CD4-positive, alpha-beta T cell treated with Interferon alpha-2 for 1 hour (primary cell): ENCODE data around the gene DHFR2.
"Not testable (repeated sequence)": the region's sequence is repeated elsewhere in the genome, so short reads cannot be mapped to it uniquely, and the experiment has no call there.

ENCODE experiments used
- DNase-seq, 2 donors: peaks; one replicate each; pipeline ENCODE4 v3.0.0-alpha.2; 2020 to 2022

The DHFR2 gene

DNA sequence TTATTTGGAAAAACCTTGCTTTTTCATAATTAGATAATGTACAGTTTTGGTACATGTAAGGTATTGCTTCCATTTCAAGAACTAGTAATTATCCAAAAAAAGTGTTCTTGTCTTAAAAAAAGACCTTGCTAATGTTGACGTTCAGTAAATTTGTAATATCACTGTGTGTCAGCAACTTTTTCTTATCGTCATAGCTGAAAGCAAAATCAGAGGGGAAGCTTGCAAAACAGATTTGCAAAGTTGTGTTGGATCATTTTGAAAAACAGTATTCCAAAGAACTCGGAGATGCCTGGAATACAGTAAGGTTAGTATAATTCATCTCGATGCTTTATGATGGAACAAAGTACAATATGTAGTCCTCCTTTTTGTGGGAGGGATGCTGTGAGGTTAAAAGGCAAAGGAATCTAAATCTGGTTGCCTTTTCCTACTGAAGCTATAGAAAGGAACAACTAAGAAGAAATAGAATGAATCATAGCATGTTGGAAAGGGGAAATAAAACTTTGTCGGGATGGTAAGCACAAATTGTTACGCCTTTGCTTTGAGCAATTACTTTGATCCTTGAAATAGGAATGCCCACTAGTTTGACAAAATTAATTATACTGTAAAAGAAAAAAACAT lies 1.6 kb upstream of the DHFR2 start:
- DNase-seq = no peak

DNA sequence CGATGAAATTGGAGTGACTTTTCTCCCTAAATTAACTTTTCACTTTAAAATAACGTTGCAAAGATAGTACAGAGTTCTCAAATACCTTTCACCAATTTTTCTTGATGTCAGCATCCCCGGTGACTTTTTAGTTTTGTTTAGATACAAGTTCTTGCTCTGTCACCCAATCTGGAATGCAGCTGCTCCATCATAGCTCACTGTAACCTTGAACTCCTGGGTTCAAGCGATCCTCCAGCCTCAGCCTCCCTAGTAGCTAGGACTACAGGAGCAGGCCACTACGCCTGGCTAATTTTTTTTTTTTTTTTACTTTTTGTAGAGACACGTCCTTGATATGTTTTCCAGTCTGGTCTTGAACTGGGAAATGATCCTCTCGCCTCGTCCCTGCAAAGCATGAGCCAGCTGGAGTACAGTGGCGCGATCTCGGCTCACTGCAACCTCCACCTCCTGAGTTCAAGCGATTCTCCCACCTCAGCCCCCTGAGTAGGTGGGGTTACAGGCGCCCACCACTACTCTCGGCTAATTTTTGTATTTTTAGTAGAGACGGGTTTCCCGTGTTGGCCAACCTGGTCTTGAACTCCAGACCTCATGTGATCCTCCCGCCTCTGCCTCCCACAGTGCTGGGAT lies 892 bp upstream of the DHFR2 start:
- no peak for DNase-seq

DNA sequence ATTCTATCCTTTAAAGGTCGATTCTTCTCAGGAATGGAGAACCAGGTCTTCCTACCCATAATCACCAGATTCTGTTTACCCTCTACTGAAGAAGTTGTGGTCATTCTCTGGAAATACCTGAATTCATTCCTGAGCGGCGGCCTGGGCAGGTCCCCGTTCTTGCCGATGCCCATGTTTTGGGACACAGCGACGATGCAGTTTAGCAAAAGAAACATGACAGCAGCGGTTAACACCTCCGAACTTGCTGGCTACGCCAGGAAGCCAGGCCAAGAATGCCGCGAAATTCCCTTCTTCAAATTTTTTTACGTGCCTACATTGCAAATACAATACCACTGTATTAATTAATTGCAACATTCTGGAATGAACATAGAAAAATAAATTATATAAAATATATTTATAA lies 1.4 kb downstream of the DHFR2 start:
- DNase-seq = no peak

DNA sequence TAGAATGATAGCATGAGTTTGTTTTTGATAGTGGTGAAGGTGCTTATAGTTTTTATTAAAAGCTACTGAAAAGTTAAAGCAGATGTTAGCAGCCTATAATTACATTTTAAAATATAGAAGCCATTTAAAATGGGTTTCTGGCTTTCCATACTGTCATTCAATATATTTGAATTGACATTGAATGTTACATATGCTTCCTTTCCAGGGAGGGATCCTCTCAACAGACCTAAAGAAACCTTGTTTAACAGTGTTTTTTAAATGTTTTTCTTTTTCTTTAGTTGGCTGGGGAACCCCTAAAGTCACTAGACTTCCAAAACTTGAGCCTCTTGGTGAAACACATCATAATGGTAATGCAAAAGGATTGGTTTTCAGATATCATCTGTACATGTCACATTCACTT lies 12.2 kb downstream of the DHFR2 start:
- DNase-seq = no peak

DNA sequence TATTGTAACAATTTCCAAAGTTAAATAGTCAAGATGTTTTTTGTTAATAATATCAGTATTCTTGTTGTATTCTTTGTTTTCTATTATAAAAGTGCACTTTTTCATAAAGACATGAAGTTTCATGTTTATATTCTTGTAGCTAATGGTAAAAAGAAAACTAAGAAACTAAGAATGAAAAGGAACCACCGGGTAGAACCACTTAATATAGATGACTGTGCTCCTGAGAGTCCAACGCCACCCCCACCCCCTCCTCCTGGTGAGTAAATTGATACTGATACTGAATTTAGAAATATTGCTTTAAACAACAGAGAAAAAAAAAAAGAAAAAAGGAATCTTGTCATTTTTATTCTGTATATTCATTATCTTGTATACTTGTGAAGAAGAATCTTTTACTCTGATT lies 13.4 kb downstream of the DHFR2 start:
- DNase-seq = no peak

DNA sequence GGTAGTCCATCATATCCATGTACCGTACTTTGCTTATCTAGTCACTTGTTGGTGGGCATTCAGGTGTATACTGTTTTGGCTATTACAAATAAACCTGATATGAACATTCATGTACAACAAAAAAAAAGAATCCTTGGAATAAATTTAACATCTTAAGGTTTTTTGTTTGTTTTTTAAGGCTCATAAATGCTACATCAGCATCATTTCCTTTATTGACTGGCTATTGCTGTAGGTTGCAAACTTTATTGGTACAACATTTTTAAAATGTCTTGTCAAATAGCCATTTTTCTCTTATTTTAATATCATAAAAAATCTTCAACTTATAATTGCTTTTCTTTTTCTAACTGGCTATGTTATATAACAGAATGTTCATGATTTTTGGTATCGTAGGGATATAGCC lies 16.2 kb downstream of the DHFR2 start:
- no peak for DNase-seq

DNA sequence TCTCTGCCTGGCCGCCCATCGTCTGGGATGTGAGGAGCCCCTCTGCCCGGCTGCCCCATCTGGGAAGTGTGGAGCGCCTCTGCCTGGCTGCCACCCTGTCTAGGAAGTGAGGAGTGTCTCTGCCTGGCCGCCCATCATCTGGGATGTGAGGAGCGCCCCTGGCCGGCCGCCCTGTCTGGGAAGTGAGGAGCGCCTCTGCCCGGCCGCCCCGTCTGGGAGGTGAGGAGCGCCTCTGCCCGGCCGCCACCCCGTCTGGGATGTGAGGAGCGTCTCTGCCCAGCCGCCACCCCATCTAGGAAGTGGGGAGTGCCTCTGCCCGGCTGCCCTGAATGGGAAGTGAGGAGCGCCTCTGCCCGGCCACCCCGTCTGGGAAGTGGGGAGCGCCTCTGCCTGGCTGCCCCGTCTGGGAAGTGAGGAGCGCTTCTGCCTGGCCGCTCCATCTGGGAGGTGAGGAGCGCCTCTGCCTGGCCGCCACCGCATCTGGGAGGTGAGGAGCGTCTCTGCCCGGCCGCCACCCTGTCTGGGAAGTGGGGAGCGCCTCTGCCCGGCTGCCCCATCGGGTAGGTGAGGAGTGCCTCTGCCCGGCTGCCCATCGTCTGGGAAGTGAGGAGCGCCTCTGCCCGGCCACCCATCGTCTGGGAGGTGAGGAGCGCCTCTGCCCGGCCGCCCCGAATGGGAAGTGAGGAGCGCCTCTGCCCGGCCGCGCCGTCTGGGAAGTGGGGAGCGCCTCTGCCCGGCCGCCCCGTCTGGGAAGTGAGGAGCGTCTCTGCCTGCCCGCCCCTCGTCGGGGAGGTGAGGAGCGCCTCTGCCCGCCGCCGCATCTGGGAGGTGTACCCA lies 18.4 kb downstream of the DHFR2 start:
- DNase-seq = not testable (repeated sequence)

DNA sequence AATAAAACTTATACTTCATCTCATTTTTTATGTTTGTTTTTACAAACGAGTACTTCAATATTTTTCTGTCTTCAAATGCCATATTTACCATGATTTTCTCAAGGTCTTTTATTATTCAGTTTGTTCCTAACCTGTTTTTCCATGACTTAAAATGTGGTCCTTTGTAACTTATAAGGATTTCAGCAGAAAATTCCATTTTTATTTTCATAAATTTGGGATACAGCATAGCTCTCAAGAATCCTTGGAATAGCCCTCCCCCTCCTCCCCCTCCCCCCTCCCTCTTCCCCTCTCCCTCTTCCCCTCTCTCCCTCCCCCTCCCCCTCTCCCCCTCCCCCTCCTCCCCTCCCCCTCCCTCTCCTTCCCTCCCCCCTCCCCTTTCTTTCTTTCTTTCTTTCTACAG lies 19.4 kb downstream of the DHFR2 start:
- DNase-seq = no peak

DNA sequence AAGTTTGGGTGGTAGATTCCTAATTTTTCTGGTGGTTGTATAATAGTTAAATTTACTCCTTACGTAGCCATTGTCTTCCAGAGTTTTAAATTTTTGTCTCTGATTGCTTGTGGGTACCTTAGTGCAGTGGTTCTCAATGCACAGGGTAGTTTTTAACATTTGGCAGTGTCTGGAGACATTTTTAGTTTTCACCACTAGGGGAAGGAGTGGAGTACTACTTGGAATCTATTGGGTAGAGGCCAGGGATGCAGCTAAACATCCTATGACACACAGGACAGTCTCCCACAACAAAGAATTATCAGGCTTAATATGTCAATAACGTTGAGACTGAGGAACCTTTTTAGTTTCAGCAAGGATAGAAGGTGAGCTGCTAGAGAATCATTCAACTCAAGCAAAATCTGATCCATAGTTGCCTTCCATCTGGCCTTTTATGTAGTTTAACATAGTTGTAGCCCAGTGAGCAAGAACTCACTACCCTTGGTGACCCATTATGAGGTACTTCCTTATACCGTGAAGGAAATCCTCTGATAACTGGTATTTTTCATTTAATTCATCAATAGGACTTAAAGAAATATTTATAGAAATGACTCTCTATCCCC lies 25.7 kb downstream of the DHFR2 start:
- DNase-seq = peak in 1 of 2 donors; percentile 27

DNA sequence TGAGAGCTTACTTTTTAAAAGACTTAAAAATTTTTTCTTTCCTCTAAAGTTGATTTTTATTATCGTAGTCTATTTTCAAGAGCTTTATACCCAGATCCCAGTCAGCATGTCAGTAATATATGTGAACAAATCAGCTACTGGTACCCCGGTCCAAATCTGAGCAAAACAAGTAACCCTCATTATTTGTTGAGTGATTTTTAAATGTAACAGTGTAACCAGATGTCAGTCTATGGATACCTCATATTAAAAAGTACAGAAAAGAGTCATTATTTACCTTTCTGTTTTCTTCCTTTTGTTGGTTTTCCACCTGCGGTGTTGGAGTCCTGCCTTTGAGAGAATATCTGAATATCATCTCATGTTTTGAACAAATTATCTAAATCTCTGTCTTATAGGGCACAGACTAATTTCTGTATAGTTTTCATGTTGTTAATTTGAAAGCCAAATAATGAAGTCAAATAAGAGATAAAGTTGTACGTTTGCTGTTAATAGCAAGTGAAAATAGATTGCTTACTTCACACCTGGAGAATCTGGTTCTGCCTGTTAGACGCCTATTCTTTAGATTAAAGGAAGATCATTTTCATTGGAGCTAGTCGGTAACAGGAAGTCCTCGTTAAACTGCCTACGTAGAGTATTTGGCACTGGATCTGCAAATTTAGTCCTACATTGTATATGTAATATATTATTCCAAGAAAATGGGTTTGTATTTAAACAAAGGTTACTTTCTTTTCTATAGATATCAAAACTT lies 34.5 kb downstream of the DHFR2 start, which contains the start of gene STX19:
Gene STX19, minus strand, starts transcription at position 505 of the 745 bp plus-strand sequence. CDS start 13,328 bp downstream, outside the sequence.
- no peak for DNase-seq

DNA sequence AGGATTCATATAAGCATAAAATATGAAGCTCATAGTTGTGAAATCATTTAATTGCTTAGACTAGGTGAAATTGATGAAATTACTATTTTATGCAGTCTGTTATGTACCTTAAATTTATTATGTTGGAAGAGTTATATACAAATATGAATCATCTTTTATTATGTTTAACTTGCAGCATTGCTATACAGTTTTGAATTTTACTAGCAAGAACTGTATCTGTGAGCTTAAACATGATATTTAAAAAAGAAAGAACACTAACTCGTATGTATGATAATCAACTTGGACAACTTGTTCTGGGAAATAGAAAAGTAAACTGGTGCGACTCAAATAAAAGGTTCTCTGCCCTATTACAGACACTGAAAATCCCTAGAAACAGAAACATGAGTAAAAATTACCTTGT lies 36.1 kb downstream of the DHFR2 start:
- no peak for DNase-seq

DNA sequence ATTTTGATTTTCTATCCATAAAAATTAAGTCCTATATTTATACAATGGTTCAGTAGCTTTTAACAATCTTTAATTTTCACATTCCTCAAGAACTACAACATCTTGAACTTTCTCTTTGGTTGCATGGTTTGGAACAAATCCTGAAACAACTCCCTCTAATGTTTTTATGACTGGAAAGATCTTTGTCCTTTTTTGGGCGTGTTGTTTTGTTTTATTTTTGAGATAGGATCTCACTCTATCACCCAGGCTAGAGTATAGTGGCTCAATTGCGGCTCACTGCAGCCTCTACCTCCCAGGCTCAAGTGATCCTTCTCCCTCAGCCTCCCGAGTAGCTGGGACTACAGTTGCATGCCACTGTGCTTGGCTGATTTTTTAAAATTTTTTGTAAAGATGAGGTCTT lies 38.3 kb downstream of the DHFR2 start:
- DNase-seq = no peak

DNA sequence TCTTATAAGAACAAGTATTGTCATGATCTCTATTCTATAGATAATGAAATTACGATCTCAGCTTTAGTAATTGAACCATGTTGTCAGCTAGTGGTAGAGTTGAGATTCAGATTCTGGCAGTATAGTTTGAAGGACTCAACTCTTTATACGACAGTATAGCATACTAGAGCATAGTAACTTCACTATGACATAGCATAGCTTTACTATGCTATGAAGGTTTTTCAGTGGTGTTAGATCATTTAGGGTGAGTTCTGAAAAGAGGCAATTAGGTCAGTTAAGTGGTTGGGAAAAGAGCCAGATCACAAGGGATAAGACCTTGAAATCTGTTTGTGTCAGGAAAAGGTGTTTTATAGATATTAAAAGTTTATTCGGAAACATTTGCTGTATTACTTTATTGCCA lies 42.4 kb downstream of the DHFR2 start:
- no peak for DNase-seq

DNA sequence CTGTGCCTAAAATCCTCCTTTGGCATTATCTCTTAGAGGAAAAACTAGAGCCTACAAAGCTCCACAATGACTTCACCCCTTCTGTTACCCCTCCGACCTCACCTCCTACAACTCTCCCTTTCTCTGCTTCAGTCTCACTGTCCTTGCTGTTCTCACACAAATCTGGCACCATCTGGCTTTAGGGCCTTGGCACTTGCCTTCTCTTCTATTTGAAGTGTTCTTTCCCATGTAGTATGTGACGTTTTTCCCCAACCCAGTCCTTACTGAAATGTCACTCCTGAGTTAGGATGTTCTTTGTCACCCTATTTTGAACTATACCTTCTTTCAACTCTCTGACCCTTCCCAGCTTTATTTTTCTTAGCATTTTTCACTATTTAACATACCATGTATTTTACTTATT lies 43.1 kb downstream of the DHFR2 start:
- no peak for DNase-seq

DNA sequence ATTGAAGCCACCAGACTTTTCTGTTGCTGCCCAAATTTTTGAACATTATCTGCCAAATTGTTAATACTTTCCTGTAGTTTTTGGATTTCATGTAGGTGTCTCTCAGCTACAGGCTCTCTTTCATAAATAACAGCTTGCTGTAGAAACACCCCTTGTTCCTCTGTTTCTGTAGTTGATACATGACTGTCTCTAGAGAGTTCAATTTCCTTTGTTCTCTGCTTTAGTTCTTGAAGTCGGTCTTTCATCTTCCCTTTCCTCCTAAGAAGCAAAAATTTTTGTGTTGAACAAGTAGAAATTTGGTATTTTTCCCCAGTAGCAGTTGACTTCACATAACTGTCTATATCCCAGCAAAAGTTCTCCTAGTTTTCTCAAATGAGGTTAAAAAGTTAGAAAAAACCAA lies 47.7 kb downstream of the DHFR2 start:
- DNase-seq = no peak

DNA sequence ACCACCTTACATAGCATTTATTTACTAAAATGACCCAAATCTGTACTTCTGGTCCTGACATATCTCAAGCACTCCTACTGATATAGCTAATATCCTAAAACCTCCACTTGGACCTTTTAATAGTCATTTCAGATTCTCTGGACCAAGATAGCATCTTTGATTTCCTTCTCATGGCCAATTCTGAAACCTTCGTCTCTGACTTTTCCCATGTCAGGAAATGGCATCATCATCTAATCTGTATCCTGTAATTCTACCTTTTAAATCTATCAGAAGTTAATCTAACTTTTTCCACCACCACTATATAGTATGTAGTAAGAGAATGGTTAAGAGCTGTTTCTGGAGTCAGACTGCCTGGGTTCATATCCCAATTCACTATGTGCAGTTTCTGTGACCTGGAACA lies 50.5 kb downstream of the DHFR2 start:
- no peak for DNase-seq

DNA sequence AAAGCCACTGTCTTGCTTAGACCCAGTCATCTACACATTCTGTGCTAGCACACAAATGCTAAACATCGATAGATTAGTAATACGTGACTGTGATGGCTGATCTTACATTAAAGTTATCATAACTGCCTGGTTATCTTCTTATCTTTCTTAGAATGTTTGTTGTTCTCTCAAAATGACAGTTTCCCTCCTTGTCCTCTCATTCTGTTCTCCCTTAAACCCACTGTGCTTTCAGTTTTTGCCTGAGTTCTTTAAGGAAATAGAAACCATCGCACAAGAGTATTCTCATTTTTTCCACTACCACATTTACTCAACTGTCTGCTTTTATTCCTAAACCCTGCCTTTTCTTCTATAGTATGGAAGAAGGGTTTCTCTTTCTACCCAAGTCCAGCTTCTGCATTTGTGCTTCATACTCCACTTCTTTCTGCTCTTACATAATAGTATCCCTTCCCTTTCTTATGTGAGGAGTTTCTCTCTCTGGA lies 51.4 kb downstream of the DHFR2 start:
- DNase-seq = no peak

DNA sequence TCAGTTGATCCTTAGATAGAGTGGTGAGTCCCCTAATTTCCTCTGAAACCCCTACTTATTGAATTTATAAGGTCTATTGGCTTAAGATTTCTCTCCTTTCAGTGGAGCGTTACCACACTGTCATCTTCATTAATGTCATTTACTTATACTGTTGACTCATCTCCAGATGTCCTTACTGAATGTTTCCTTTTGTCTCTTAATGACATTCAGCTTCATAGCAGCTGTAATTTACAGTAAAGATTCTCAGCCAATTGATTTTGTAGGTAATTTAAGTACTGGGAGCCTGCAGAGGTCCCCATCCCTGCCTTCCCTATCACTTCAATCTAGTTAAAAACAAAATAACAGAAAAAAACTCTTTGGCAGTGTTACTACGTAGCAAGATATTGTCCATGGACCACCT lies 53.1 kb downstream of the DHFR2 start:
- no peak for DNase-seq

DNA sequence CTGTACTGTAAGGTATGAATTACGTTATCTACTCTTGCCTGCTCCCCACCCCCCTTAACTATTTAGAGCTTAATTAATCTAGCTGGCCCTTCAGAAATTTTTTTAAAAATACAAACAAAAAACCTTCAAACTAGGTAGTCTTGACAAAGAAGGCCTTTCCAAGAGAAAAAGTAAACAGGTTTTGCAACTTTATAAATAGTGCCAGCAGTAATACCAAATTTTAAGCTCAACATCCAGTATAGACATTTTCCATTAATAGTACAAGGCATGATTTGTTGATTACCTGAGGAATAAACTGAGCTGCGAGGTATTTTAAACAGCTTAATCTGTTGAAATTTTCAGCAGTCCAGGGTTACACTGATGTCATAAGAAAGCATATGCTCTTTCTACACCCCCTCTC lies 54.5 kb downstream of the DHFR2 start:
- no peak for DNase-seq
